ENCODE results near the gene RFX1.

- no peak for TF ChIP-seq HNRNPLL (IDR thresholded peaks at IDR 0.05; ENCODE audit: low read depth, low read length, poor library complexity, severe bottlenecking)
- TF ChIP-seq ARNT (IDR thresholded peaks at IDR 0.05), result no peak
- TF ChIP-seq CTCF (IDR thresholded peaks at IDR 0.05 in 2 of 3, conservative IDR thresholded peaks at IDR 0.05 in 1 of 3; ENCODE audit: insufficient read depth in 2 of 3, low read depth in 1 of 3, low read length in 3 of 3), result no peak
- no peak for TF ChIP-seq BHLHE40 (IDR thresholded peaks at IDR 0.05; ENCODE audit: low read length)
- no peak for TF ChIP-seq TBP (optimal IDR thresholded peaks at IDR 0.05; ENCODE audit: low read depth, low read length)
- no peak for TF ChIP-seq ZC3H4 (CRISPR knock-in tag; IDR thresholded peaks at IDR 0.05; ENCODE audit: borderline replicate concordance)
- TF ChIP-seq FOS (IDR thresholded peaks at IDR 0.05; ENCODE audit: extremely low read depth, insufficient read length), result no peak
- no peak for TF ChIP-seq TCF3 (CRISPR knock-in tag; IDR thresholded peaks at IDR 0.05)
- TF ChIP-seq, protein P1, sequence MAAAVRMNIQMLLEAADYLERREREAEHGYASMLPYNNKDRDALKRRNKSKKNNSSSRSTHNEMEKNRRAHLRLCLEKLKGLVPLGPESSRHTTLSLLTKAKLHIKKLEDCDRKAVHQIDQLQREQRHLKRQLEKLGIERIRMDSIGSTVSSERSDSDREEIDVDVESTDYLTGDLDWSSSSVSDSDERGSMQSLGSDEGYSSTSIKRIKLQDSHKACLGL (CRISPR knock-in tag; IDR thresholded peaks at IDR 0.05; ENCODE audit: borderline replicate concordance, poor library complexity, severe bottlenecking), result no peak
- no peak for TF ChIP-seq ETV5 (CRISPR knock-in tag; IDR thresholded peaks at IDR 0.05; ENCODE audit: low read depth)
- no peak for TF ChIP-seq MEF2D (tag; conservative IDR thresholded peaks at IDR 0.05; ENCODE audit: low read depth)
- no peak for TF ChIP-seq THRA (IDR thresholded peaks at IDR 0.05)
- TF ChIP-seq CHD4 (IDR thresholded peaks at IDR 0.05; ENCODE audit: insufficient read depth, insufficient replicate concordance, low read depth, low read length, poor library complexity, severe bottlenecking), result peak; percentile 26
- TF ChIP-seq ZNF274 (IDR thresholded peaks at IDR 0.05; ENCODE audit: borderline replicate concordance, low read depth, low read length), result no peak
These were observed 27.8 kb upstream of the RFX1 start for GRCh38 chr19:14033946-14034345.
